CD4-positive, alpha-beta T cell (primary cell): ENCODE measurements around the gene LTC4S. TPM values are rescaled to one million over a fixed set of nuclear protein-coding genes. Genes with fewer than 3 reads are reported as not detected.
"Not testable (repeated sequence)": the region's sequence is repeated elsewhere in the genome, so short reads cannot be mapped to it uniquely, and the experiment has no call there.

Experiments
- ATAC-seq: fragments of 200-7000 bp; cut with Tn5 transposase; one replicate; pipeline ENCODE4 v1.10.0; 2022; ENCODE audit warnings: mild to moderate bottlenecking; ENCODE audit not compliant: poor library complexity
- CTCF ChIA-PET: fragments of 350-600 bp; sonication (Branson Sonifier 250); formaldehyde crosslinking; loops from one replicate; lab custom pipeline; 2021; ENCODE audit warnings: antibody characterized with exemption, inconsistent platforms; lab: Charles Lee
- POLR2A ChIA-PET: fragments of 350-600 bp; sonication (Branson Sonifier 250); formaldehyde crosslinking; loops from one replicate; lab custom pipeline; 2021; ENCODE audit warnings: antibody characterized with exemption, inconsistent platforms; lab: Charles Lee
- DNase-seq, 14 experiments: peaks; one replicate each; pipeline ENCODE4 v3.0.0-alpha.2; 2013 to 2020; ENCODE audit warnings: mixed read lengths in 2 of 14
- H3K27ac ChIP-seq, 2 donors: one replicate each; pipeline versions ENCODE4 v1.5.1 to v1.7.0; 2013; ENCODE audit warnings: low read length in 2 of 2, low read depth in 1 of 2, mild to moderate bottlenecking in 1 of 2
- H3K27me3 ChIP-seq, 2 experiments: 1 replicate in 1 of 2; 2 replicates in 1 of 2; pipeline versions ENCODE4 v1.6.1 to v1.7.0; 2013; ENCODE audit warnings: low read length in 2 of 2, control low read depth in 1 of 2, mild to moderate bottlenecking in 1 of 2, moderate library complexity in 1 of 2; ENCODE audit not compliant: insufficient read depth in 2 of 2, control insufficient read depth in 1 of 2
- H3K36me3 ChIP-seq: one replicate; pipeline ENCODE4 v1.6.1; 2013; ENCODE audit warnings: low read length, control low read depth; ENCODE audit not compliant: insufficient read depth
- H3K4me1 ChIP-seq: one replicate; pipeline ENCODE4 v1.6.1; 2013; ENCODE audit warnings: low read length, control low read depth; ENCODE audit not compliant: insufficient read depth
- H3K4me3 ChIP-seq: one replicate; pipeline ENCODE4 v1.5.1; 2013; ENCODE audit warnings: mild to moderate bottlenecking, low read length, moderate library complexity
- H3K9me3 ChIP-seq, 2 experiments: 1 replicate in 1 of 2; 2 replicates in 1 of 2; pipeline versions ENCODE4 v1.6.1 to v1.7.0; 2013; ENCODE audit warnings: low read length in 2 of 2, mild to moderate bottlenecking in 2 of 2, control low read depth in 1 of 2, moderate library complexity in 1 of 2; ENCODE audit not compliant: control insufficient read depth in 1 of 2, insufficient read depth in 1 of 2
- H3K27ac Mint-ChIP-seq: one replicate; pipeline ENCODE4 v1.8.0; 2020; ENCODE audit warnings: mixed read lengths
- H3K27me3 Mint-ChIP-seq: one replicate; pipeline ENCODE4 v1.8.0; 2021; ENCODE audit warnings: mixed read lengths
- H3K36me3 Mint-ChIP-seq: one replicate; pipeline ENCODE4 v1.8.0; 2021; ENCODE audit warnings: low read depth, mixed read lengths
- H3K4me1 Mint-ChIP-seq: one replicate; pipeline ENCODE4 v1.8.0; 2021; ENCODE audit warnings: low read depth, mixed read lengths
- H3K4me3 Mint-ChIP-seq: one replicate; pipeline ENCODE4 v1.8.0; 2020; ENCODE audit warnings: mild to moderate bottlenecking, mixed read lengths
- H3K9me3 Mint-ChIP-seq: one replicate; pipeline ENCODE4 v1.8.0; 2020; ENCODE audit warnings: mixed read lengths
- intact Hi-C, 2 experiments: fragments of 100-400 bp; cut with DNase I in 1 of 2; cut with micrococcal nuclease in 1 of 2; formaldehyde crosslinking; loops; one replicate each; pipeline versions ENCODE4 v1.15.1 to v1.9.0; 2023 to 2025; cut with DNase I, micrococcal nuclease
- total RNA-seq, 174 experiments: library from RNA in 2 of 174; stranded (reverse) in 2 of 174; gene quantifications; one replicate each; pipeline ENCODE4 v1.2.3 and lab custom pipeline; 2021 to 2026
- TF ChIP-seq, protein P1 (sequence below): fragments of 200-600 bp; IDR thresholded peaks from one replicate; pipeline ENCODE4 v1.8.0; 2022; ENCODE audit warnings: antibody characterized with exemption, mild to moderate bottlenecking

LTC4S gene
- total RNA-seq, 2 experiments from 2014 or later, result 3.6 to 4.2 TPM

DNA sequence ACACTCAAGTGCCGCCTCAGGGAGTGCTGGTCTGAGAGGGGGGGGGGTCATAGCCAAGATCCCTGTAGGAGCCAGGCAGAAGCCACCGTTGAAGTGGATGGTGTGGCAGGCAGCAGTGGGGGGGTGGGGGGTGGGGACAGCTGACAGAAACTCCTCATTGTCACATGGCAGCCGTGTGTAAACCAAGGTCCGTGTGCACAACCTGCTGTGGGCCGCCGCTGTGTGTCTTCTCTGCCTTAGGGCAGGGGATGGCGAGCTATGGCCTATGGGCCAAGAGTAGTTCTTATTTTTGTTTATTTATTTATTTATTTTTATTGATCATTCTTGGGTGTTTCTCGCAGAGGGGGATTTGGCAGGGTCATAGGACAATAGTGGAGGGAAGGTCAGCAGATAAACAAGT is 40.3 kb downstream of the LTC4S start:
- H3K27ac Mint-ChIP-seq, result no peak overlapping the region

DNA sequence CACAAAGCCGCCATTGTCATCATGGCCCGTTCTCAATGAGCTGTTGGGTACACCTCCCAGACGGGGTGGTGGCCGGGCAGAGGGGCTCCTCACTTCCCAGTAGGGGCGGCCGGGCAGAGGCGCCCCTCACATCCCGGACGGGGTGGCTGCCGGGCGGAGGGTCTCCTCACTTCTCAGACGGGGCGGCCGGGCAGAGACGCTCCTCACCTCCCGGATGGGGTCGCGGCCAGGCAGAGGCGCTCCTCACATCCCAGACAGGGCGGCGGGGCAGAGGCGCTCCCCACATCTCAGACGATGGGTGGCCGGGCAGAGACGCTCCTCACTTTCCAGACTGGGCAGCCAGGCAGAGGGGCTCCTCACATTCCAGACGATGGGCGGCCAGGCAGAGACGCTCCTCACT is 41.1 kb downstream of the LTC4S start:
- H3K27me3 Mint-ChIP-seq, H3K9me3 Mint-ChIP-seq, ATAC-seq, H3K9me3 ChIP-seq, H3K27ac Mint-ChIP-seq, CTCF ChIA-PET, H3K4me3 ChIP-seq, H3K4me3 Mint-ChIP-seq, intact Hi-C loops, POLR2A ChIA-PET, DNase-seq, H3K27ac ChIP-seq, H3K27me3 ChIP-seq: not testable (repeated sequence)
- Mint-ChIP-seq H3K4me1 (peaks cover 14% of the 10 kb centered on the region), H3K36me3 (peaks cover 85% of the 10 kb centered on the region)
- H3K36me3 ChIP-seq, result peaks cover 66% of the 10 kb centered on the region
- H3K4me1 ChIP-seq, result peaks cover 20% of the 10 kb centered on the region

More for the DNA sequence above, 40.3 kb downstream of the LTC4S start:
- H3K9me3 Mint-ChIP-seq, result no peaks in the 10 kb centered on the region
- H3K9me3 ChIP-seq, result peaks cover 0 to 4% of the 10 kb centered on the region in 2 experiments
- H3K4me3 Mint-ChIP-seq, result no peak overlapping the region
- DNase-seq (no peak), ATAC-seq (no peak)
- TF ChIP-seq, protein P1, sequence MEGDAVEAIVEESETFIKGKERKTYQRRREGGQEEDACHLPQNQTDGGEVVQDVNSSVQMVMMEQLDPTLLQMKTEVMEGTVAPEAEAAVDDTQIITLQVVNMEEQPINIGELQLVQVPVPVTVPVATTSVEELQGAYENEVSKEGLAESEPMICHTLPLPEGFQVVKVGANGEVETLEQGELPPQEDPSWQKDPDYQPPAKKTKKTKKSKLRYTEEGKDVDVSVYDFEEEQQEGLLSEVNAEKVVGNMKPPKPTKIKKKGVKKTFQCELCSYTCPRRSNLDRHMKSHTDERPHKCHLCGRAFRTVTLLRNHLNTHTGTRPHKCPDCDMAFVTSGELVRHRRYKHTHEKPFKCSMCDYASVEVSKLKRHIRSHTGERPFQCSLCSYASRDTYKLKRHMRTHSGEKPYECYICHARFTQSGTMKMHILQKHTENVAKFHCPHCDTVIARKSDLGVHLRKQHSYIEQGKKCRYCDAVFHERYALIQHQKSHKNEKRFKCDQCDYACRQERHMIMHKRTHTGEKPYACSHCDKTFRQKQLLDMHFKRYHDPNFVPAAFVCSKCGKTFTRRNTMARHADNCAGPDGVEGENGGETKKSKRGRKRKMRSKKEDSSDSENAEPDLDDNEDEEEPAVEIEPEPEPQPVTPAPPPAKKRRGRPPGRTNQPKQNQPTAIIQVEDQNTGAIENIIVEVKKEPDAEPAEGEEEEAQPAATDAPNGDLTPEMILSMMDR, result no peak
- ChIA-PET CTCF (no interaction called here), POLR2A (interaction anchor here (0.6 kb wide), 1 partner anchor 1681 kb away, joined by 3 read pairs; no protein-coding TSS in a partner anchor)
- H3K27ac ChIP-seq, result no peak overlapping the region
- no peaks in the 10 kb centered on the region for H3K27me3 ChIP-seq
- intact Hi-C loops, result no loop called here
- H3K36me3 Mint-ChIP-seq, result peaks cover 86% of the 10 kb centered on the region
- H3K36me3 ChIP-seq, result peaks cover 62% of the 10 kb centered on the region
- H3K4me1 Mint-ChIP-seq, result peaks cover 14% of the 10 kb centered on the region
- H3K27me3 Mint-ChIP-seq, result no peaks in the 10 kb centered on the region
- H3K4me1 ChIP-seq, result peaks cover 20% of the 10 kb centered on the region
- H3K4me3 ChIP-seq, result no peak overlapping the region

DNA sequence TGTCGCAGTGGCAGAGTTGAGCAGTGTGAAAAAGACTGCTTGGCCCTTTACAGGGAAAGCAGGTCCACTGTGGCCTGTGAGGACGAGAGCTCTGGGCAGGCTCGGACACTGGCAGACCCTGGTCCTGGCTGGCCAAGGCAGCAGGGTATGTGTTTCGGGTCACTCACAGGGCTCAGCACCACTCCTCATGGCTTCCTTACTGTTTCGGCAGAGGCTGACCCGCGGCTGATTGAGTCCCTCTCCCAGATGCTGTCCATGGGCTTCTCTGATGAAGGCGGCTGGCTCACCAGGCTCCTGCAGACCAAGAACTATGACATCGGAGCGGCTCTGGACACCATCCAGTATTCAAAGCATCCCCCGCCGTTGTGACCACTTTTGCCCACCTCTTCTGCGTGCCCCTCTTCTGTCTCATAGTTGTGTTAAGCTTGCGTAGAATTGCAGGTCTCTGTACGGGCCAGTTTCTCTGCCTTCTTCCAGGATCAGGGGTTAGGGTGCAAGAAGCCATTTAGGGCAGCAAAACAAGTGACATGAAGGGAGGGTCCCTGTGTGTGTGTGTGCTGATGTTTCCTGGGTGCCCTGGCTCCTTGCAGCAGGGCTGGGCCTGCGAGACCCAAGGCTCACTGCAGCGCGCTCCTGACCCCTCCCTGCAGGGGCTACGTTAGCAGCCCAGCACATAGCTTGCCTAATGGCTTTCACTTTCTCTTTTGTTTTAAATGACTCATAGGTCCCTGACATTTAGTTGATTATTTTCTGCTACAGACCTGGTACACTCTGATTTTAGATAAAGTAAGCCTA is 42.6 kb downstream of the LTC4S start:
- Mint-ChIP-seq H3K4me1 (peaks cover 14% of the 10 kb centered on the region), H3K4me3 (peak overlapping the region; percentile 72), H3K27me3 (no peaks in the 10 kb centered on the region), H3K9me3 (no peaks in the 10 kb centered on the region), H3K27ac (peak overlapping the region; percentile 81), H3K36me3 (peaks cover 82% of the 10 kb centered on the region)
- peaks cover 64% of the 10 kb centered on the region for H3K36me3 ChIP-seq
- H3K27me3 ChIP-seq, result no peaks in the 10 kb centered on the region
- peak in 13 of 14 experiments; percentile 39 to 84 (median 59) for DNase-seq
- peak overlapping the region; percentile 41 to 72 for H3K27ac ChIP-seq
- H3K4me3 ChIP-seq, result peak overlapping the region; percentile 12
- H3K4me1 ChIP-seq, result peaks cover 20% of the 10 kb centered on the region
- TF ChIP-seq, protein P1, result no peak
- intact Hi-C loops, result no loop called here
- H3K9me3 ChIP-seq, result peaks cover 0 to 4% of the 10 kb centered on the region in 2 experiments
- ATAC-seq, result peak; percentile 88
- POLR2A ChIA-PET, result interaction anchor here (0.5 to 1.7 kb wide), 7 partner anchors 9 to 254 kb away, joined by 3 to 10 read pairs (median 4); partner anchors contain the start of genes HNRNPH1 and SQSTM1
- CTCF ChIA-PET, result interaction anchor here (0.8 to 1.5 kb wide), 3 partner anchors 25 to 41 kb away, joined by 3 to 5 read pairs (median 5); no protein-coding TSS in a partner anchor
